Panc1 (cell line): Measurements from ENCODE around the gene MSH3. TPM values are rescaled to one million over a fixed set of nuclear protein-coding genes. Genes with fewer than 3 reads are reported as not detected.

Experiments used
- ATAC-seq: fragments of 200-7000 bp; cut with Tn5 transposase; 2 replicates; pipeline ENCODE4 v1.9.1; 2020; ENCODE audit warnings: mild to moderate bottlenecking, moderate library complexity
- BruUV-seq: library from RNA; stranded (reverse); fragments of 400-500 nt; replicated peaks from 2 replicates; lab custom pipeline; 2021; lab: Mats Ljungman, UMichigan
- CTCF ChIA-PET: fragments of 300-600 bp; sonication (Branson Sonifier 250); formaldehyde crosslinking; loops from one replicate; lab custom pipeline; 2022; ENCODE audit warnings: antibody characterized with exemption; lab: Charles Lee
- POLR2A ChIA-PET: fragments of 300-600 bp; sonication (Branson Sonifier 250); formaldehyde crosslinking; loops from one replicate; lab custom pipeline; 2022; ENCODE audit warnings: antibody characterized with exemption; lab: Charles Lee
- DNase-seq: peaks from one replicate; pipeline ENCODE4 v3.0.0-alpha.2; 2010; ENCODE audit warnings: low read depth, low spot score
- H3K27ac ChIP-seq: 2 replicates; pipeline ENCODE4 v1.5.1; 2011; ENCODE audit warnings: mild to moderate bottlenecking, low read length, inconsistent platforms
- H3K27me3 ChIP-seq: fragments of 200-500 bp; sonication (Bioruptor generic); 2 replicates; pipeline ENCODE4 v1.6.0; 2014; ENCODE audit warnings: low read length, inconsistent platforms; ENCODE audit not compliant: control insufficient read depth, insufficient read depth
- H3K36me3 ChIP-seq: fragments of 200-500 bp; sonication (Bioruptor generic); 2 replicates; pipeline ENCODE4 v1.5.1; 2014; ENCODE audit warnings: inconsistent platforms, mild to moderate bottlenecking, low read length, moderate library complexity; ENCODE audit not compliant: control insufficient read depth, insufficient read depth
- H3K4me1 ChIP-seq: 2 replicates; pipeline ENCODE4 v1.5.1; 2011; ENCODE audit warnings: inconsistent platforms, mild to moderate bottlenecking, low read length, moderate library complexity; ENCODE audit not compliant: control insufficient read depth, insufficient read depth
- H3K4me3 ChIP-seq, 2 experiments: 2 replicates each; pipeline ENCODE4 v1.5.1; 2011 to 2012; ENCODE audit warnings: low read depth in 2 of 2, low read length in 2 of 2, mild to moderate bottlenecking in 2 of 2, inconsistent platforms in 1 of 2, moderate library complexity in 1 of 2
- H3K9me3 ChIP-seq: fragments of 200-500 bp; sonication (Bioruptor generic); 2 replicates; pipeline ENCODE4 v1.5.1; 2014; ENCODE audit warnings: low read depth, mild to moderate bottlenecking, inconsistent platforms, low read length, moderate library complexity; ENCODE audit not compliant: control insufficient read depth, insufficient read depth
- POLR2AphosphoS5 ChIP-seq: IDR thresholded peaks from 2 replicates; pipeline ENCODE4 v1.6.1; 2012; ENCODE audit warnings: mild to moderate bottlenecking, low read depth, low read length, moderate library complexity
- SIN3A ChIP-seq: IDR thresholded peaks from 2 replicates; pipeline ENCODE4 v1.6.1; 2012; ENCODE audit warnings: low read depth, mild to moderate bottlenecking, low read length, moderate library complexity, borderline replicate concordance; ENCODE audit not compliant: insufficient read depth
- TCF7L2 ChIP-seq: IDR thresholded peaks from 2 replicates; pipeline ENCODE4 v1.6.1; 2011; ENCODE audit warnings: mild to moderate bottlenecking, low read depth, low read length, inconsistent platforms
- in situ Hi-C: cut with HindIII; loops from 2 replicates; pipeline ENCODE4 v1.10.0; 2016; ENCODE audit warnings: low sequenced_read_pairs, low pct_unique_long_range_greater_than_20kb
- intact Hi-C: fragments of 100-400 bp; cut with micrococcal nuclease; formaldehyde crosslinking; loops from one replicate; pipeline ENCODE4 v1.10.0; 2022; ENCODE audit not compliant: unreplicated experiment
- total RNA-seq: library from RNA; stranded (reverse); gene quantifications from one replicate; pipeline ENCODE4 v1.2.1, GENCODE V29; 2021; ENCODE audit not compliant: unreplicated experiment
- TF ChIP-seq, protein P1 (sequence below): fragments of 450-650 bp; IDR thresholded peaks from 2 replicates; pipeline ENCODE4 v1.5.1; 2017; ENCODE audit warnings: mild to moderate bottlenecking
- TF ChIP-seq, protein P2 (sequence below), 2 experiments: IDR thresholded peaks; 2 replicates each; pipeline ENCODE4 v1.6.1; 2011 to 2012; ENCODE audit warnings: low read depth in 2 of 2, control low read depth in 1 of 2, low read length in 1 of 2, mild to moderate bottlenecking in 1 of 2, moderate library complexity in 1 of 2; ENCODE audit not compliant: insufficient read depth in 1 of 2

The MSH3 gene
- total RNA-seq, 1 experiment from 2014 or later: 18.9 TPM

DNA sequence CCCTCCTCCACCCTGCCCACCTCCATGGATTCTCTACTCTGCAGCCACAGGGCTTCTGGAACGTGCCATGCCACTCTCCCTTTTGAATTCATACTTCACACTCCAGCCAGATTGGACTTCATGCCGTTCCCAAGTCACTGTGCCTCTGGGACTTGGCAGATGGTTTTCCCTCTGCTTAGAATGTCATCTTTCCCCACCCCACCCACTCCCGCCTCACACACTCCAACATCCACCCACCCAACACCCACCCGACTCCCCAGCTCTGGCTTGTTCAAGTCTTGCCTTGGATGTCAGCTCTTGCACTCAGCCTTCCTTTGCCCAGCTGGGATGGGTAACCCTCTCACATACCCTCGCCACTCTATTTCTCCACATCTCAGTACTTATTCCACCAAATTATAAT is 142.4 kb downstream of the MSH3 start:
- Histone ChIP-seq H3K4me3 (no peak overlapping the region), H3K27ac (no peak overlapping the region), H3K4me1 (no peaks in the 10 kb centered on the region), H3K9me3 (no peaks in the 10 kb centered on the region), H3K27me3 (no peaks in the 10 kb centered on the region), H3K36me3 (peaks cover 9% of the 10 kb centered on the region; the same call in 1 of the 2 replicates)
- ChIA-PET POLR2A (interaction anchor here (0.7 kb wide), 1 partner anchor 1242 kb away, joined by 7 read pairs; no protein-coding TSS in a partner anchor), CTCF (interaction anchor here (0.6 kb wide), 1 partner anchor 18 kb away, joined by 13 read pairs; no protein-coding TSS in a partner anchor)
- in situ Hi-C loops (no loop called here), intact Hi-C loops (no loop called here)
- DNase-seq: no peak
- no TSS peak for BruUV-seq
- TF ChIP-seq TCF7L2 (no peak), POLR2AphosphoS5 (no peak), SIN3A (no peak)
- TF ChIP-seq, protein P1, sequence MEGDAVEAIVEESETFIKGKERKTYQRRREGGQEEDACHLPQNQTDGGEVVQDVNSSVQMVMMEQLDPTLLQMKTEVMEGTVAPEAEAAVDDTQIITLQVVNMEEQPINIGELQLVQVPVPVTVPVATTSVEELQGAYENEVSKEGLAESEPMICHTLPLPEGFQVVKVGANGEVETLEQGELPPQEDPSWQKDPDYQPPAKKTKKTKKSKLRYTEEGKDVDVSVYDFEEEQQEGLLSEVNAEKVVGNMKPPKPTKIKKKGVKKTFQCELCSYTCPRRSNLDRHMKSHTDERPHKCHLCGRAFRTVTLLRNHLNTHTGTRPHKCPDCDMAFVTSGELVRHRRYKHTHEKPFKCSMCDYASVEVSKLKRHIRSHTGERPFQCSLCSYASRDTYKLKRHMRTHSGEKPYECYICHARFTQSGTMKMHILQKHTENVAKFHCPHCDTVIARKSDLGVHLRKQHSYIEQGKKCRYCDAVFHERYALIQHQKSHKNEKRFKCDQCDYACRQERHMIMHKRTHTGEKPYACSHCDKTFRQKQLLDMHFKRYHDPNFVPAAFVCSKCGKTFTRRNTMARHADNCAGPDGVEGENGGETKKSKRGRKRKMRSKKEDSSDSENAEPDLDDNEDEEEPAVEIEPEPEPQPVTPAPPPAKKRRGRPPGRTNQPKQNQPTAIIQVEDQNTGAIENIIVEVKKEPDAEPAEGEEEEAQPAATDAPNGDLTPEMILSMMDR: no peak
- TF ChIP-seq, protein P2, sequence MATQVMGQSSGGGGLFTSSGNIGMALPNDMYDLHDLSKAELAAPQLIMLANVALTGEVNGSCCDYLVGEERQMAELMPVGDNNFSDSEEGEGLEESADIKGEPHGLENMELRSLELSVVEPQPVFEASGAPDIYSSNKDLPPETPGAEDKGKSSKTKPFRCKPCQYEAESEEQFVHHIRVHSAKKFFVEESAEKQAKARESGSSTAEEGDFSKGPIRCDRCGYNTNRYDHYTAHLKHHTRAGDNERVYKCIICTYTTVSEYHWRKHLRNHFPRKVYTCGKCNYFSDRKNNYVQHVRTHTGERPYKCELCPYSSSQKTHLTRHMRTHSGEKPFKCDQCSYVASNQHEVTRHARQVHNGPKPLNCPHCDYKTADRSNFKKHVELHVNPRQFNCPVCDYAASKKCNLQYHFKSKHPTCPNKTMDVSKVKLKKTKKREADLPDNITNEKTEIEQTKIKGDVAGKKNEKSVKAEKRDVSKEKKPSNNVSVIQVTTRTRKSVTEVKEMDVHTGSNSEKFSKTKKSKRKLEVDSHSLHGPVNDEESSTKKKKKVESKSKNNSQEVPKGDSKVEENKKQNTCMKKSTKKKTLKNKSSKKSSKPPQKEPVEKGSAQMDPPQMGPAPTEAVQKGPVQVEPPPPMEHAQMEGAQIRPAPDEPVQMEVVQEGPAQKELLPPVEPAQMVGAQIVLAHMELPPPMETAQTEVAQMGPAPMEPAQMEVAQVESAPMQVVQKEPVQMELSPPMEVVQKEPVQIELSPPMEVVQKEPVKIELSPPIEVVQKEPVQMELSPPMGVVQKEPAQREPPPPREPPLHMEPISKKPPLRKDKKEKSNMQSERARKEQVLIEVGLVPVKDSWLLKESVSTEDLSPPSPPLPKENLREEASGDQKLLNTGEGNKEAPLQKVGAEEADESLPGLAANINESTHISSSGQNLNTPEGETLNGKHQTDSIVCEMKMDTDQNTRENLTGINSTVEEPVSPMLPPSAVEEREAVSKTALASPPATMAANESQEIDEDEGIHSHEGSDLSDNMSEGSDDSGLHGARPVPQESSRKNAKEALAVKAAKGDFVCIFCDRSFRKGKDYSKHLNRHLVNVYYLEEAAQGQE (IDR thresholded peaks at IDR 0.05; ENCODE audit: insufficient read depth in 1 of 2, low read depth in 2 of 2, low read length in 1 of 2): no peak
- ATAC-seq: no peak

DNA sequence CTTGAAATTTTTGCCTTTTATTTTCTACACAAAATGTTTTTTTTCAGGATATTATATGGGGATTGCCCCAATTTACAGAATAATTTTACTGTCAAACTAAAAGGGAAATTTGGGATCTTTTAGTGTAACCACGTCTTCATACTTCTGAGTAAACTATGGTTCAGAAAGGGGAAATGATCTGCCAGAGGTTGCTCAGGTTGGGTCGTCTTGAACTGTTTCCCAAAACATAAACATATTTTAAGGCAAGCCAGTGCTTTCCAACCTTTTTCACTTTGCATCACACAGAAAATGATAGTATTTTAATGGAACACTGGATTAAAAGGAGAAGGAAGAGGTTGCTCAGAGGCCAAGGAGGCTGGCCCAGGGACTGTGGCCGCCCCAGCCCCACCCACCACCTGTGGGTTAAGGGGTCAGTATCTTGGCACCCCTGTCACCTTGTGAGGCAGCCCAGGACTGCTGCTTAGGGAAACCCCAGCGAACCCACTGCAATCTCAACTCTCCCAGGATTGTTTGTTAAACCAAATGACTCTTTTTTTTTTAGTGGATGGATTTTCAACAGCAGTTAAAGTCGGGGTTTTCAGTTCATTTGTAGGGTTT is 143.1 kb downstream of the MSH3 start:
- DNase-seq (no peak), ATAC-seq (no peak)
- ChIA-PET CTCF (interaction anchor here (0.6 kb wide), 1 partner anchor 18 kb away, joined by 13 read pairs; no protein-coding TSS in a partner anchor), POLR2A (interaction anchor here (0.7 kb wide), 1 partner anchor 1241 kb away, joined by 7 read pairs; no protein-coding TSS in a partner anchor)
- H3K4me3 ChIP-seq: no peak overlapping the region
- H3K4me1 ChIP-seq: no peaks in the 10 kb centered on the region
- BruUV-seq: no TSS peak
- intact Hi-C loops: no loop called here
- H3K9me3 ChIP-seq: no peaks in the 10 kb centered on the region
- in situ Hi-C loops: no loop called here
- H3K27me3 ChIP-seq: no peaks in the 10 kb centered on the region
- TF ChIP-seq, protein P2 (IDR thresholded peaks at IDR 0.05; ENCODE audit: insufficient read depth in 1 of 2, low read depth in 2 of 2, low read length in 1 of 2): no peak
- TF ChIP-seq POLR2AphosphoS5 (no peak), SIN3A (no peak), TCF7L2 (no peak)
- TF ChIP-seq, protein P1: no peak
- peaks cover 7% of the 10 kb centered on the region; the same call in 1 of the 2 replicates for H3K36me3 ChIP-seq
- no peak overlapping the region for H3K27ac ChIP-seq
